HG03175 (cell line): Measurements from ENCODE around the gene BAHCC1.
A peak's percentile ranks its signal among the peaks of the same experiment; 100 is the strongest.
"Not testable (repeated sequence)": the region's sequence is repeated elsewhere in the genome, so short reads cannot be mapped to it uniquely, and the experiment has no call there.

ENCODE experiments used
- ATAC-seq: cut with Tn5 transposase; IDR thresholded peaks from one replicate; pipeline ENCODE4 v1.9.1; 2021; ENCODE audit warnings: mild to moderate bottlenecking, moderate library complexity; ENCODE audit not compliant: unreplicated experiment

BAHCC1 gene

GRCh38 chr17:81394921-81395599 is at the start of gene BAHCC1:
BAHCC1 (plus strand) TSS chr17:81395457; CDS start chr17:81399740, 4,283 bp downstream.
- ATAC-seq: no peak

- peak; percentile 72 for ATAC-seq
These were observed 49.0 kb upstream of the BAHCC1 start for GRCh38 chr17:81346090-81346907.

GRCh38 chr17:81346908-81347349 is 48.3 kb upstream of the BAHCC1 start:
- no peak for ATAC-seq

DNA sequence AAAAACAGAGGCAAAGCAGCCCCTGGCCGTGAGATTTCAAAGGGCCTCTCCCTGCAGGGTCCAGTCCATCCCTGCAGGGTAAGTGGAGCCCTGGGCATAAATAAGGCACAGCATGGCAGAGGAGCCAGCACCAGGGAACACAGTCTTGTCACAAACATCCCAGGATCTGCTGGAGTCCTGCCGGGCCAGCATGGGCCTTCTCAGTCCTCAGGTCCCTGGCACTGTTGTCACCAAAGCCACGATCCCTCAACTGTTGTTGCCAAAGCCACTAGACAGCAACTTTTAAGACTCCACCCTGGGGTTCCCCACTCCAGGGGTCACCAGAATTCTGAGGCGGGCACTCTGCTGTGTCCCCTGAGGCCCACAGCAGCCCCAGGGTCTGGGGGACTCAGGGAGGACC is 47.8 kb upstream of the BAHCC1 start:
- no peak for ATAC-seq

- no peak for ATAC-seq
These were observed 46.9 kb upstream of the BAHCC1 start for GRCh38 chr17:81348097-81349055.

DNA sequence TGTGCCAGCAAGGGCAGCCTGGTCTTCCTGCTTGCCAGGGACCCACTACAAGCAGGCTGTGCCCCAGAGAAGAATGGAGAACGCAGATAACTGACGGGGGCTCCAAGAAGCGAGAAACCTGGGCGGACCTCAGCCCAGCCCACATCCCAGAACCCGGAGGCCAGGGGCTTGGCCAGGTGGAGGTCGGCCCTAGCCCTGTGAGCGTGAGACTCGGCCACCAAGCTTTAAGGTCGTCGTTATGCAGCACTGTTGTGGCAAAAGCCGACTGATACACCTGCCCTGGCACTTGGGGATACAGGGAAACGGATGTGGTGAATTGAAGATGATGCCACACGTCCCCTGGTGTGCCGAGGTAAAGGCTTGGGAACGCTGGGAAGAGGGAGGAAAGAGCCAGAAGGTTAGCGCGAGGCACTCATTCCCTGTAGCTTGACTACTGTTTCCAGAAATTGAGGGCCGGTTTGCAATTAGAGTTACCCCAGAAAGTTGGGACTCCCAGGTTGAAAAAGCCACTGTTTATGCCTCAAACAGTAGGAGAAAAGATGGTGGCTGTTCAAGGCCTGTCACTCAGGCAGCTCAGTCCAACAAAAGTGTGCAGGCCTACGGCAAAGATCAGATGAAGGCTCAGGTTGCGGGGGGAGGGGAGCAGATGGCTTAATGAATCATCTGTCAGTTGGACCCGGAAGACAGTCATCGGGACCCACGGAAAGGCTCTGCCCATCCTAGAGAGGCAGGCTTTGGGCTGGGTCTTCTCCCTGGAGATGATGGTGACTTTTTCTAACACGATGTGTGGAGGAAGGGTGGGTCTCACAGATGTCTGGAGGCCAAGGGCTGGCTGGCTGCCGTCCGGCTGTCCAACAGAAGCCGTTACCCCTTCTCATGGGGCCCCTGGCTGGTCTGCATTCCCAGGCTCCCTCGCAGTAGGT is 45.6 kb upstream of the BAHCC1 start:
- no peak for ATAC-seq

DNA sequence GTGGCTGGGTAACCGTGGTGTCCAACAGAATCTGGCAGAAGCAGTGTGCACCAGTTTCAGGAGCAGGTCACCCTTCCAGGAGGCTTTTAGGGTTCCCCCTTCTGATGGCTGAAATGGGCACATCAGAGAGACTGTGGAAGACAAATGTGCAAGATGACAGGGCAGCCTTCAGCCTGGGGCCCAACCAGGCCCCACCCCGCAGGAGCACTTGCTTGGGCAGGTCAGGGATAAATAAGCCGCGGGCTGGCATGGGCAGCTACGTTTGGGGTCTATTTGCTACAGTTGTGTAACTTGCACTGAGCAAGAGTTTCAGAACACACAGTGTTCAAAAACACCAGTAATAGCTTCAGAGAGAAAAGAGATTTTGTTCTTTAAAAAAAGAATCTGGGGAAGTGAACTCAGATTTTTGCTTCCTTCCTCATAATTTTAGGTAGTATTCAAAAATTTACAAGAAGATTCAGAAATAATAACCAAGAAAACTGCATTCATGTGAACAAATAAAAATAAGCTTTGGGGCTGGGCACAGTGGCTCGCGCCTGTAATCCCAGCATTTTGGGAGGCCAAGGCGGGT is 44.9 kb upstream of the BAHCC1 start:
- ATAC-seq: no peak

GRCh38 chr17:81351329-81352052 is 43.8 kb upstream of the BAHCC1 start:
- ATAC-seq: not testable (repeated sequence)

DNA sequence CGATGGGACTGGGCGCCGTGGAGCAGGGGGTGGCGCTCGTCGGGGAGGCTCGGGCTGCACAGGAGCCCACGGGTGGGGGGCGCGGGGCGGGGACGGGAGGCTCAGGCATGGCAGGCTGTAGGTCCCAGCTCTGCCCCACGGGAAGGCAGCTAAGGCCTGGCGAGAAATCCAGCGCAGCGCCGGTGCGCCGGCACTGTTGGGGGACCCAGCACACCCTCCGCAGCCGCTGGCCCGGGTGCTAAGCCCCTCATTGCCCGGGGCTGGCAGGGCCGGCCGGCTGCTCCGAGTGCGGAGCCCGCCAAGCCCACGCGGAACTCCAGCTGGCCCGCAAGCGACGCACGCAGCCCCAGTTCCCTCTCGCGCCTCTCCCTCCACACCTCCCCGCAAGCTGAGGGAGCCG is 43.2 kb upstream of the BAHCC1 start:
- not testable (repeated sequence) for ATAC-seq

DNA sequence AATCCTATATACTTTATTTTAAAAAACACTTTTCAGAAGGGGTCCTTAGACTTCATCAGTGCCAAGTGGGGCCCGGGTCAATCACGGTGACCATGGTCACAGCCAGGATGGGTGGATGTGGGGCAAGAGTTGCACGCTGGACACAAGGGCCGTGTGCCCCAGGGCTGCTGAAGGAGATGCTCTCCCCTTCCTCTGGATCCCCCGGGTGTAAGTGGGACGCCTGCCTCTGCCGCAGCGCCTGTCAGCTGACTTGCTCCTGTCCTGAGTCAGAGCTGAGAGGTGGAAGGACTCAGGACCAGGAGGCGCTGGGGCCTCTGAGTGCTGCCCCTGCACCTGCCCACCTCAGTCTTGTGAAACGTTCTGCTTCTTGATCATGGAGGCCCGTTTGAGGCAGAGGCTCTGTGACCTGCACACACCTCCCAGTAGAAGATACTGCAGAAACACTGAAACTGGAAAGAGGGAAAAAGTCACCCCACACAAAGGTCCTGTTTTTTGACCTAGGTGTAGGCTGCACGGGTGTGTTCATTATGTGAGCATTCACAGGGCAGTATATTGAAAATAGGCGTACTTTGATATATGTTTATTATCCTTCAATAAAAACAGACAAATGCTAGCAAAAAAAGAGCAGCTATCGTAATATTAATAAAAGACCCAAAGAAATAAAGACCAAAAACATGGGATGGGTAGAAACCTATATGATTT is 40.9 kb upstream of the BAHCC1 start:
- no peak for ATAC-seq

DNA sequence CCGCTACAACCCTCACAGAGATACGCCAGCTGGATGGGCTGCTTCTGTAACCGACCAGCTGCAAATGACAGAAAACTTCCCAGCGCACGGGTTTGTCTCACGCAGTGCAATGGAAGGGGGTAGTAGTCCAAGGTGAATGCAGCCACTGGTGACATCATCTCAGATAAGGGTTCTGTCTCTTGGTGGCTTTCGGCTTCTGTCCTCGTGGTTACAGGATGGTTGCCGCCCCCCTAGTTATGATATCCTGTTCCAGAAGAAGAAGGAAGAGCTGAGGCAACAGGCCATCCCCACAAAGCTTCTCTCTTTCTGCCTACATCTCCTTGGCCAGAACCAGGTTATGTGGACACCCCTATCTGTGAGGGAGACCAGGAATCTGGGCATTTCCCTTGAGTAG is 40.3 kb upstream of the BAHCC1 start:
- no peak for ATAC-seq

DNA sequence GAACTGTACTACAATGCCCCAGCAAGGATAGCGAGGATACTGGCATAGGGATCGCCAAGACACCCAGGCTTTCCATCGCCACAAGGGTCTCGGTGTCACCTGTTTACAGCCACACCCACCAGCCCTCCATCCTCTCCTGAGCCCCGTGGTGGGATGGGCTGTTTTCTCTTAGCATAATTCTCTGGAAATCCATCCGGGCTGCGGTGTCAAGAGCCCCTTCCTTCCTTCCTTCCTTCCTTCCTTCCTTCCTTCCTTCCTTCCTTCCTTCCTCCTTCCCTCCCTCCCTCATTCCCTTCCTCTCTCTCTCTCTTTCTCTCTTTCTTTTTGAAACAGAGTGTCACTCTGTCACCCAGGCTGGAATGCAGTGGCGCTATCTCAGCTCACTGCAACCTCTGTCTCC is 36.0 kb upstream of the BAHCC1 start:
- ATAC-seq: no peak

GRCh38 chr17:81362001-81362400 is 33.3 kb upstream of the BAHCC1 start:
- not testable (repeated sequence) for ATAC-seq

- ATAC-seq: no peak
These were observed 30.7 kb upstream of the BAHCC1 start for GRCh38 chr17:81364278-81365147.

- no peak for ATAC-seq
These were observed 30.1 kb upstream of the BAHCC1 start for GRCh38 chr17:81365148-81365600.

DNA sequence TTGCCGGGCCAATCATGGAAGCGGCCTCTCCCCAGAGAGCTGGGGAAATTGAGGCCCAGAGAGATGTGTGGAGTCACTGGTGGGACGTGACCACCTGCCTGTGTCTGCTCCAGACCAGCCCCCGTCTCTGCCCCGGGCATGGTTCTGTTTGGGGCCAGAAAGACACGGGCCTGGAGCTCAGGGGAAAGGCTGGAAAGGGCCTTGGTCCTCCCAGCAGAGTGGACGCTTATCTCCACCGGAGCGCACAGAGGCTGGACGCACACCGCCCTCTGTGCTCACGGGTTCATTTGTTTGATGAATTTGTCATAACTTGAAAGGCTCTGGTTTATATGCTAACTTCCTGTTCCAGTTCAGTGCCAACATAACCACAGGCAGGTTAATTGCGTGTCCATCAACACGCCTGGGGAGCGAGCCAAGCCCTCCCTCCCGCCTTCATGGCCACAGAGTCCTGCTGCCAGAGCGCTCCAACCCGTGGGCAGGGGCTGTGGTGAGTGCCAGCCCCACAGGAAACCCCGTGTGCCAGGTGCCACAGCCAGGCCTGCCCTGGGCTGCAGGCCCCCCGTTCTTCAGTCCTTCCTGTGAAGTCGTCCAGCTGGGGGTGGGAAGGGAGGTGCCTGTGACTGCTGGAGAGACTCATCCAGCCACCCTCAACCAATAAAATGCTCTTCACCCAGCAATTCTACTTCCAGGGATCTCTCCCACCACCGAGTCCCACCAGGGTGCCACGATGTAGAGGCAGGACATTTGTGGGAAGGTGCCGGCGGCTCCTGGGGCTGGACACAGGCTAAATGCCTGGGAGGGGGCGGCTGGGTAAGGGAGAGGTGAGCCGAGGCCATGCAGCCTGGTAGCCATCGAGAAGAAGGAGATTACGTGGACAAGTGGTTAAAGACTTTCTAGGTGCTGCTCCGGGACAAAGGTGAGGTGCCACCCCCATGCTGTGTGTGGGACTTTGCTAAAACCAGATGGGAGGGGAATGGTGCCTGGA is 29.4 kb upstream of the BAHCC1 start:
- ATAC-seq: no peak
